CD4-positive, alpha-beta T cell treated with Interleukin-2 at 100 ng/mL for 4 hours (primary cell): ENCODE results near the gene ANXA2R.
A peak's percentile ranks its signal among the peaks of the same experiment; 100 is the strongest.
"Not testable (repeated sequence)": the region's sequence is repeated elsewhere in the genome, so short reads cannot be mapped to it uniquely, and the experiment has no call there.

Source experiments
- DNase-seq: peaks from one replicate; pipeline ENCODE4 v3.0.0-alpha.2; 2020; ENCODE audit warnings: low spot score

The ANXA2R gene, protein sequence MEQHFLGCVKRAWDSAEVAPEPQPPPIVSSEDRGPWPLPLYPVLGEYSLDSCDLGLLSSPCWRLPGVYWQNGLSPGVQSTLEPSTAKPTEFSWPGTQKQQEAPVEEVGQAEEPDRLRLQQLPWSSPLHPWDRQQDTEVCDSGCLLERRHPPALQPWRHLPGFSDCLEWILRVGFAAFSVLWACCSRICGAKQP

DNA sequence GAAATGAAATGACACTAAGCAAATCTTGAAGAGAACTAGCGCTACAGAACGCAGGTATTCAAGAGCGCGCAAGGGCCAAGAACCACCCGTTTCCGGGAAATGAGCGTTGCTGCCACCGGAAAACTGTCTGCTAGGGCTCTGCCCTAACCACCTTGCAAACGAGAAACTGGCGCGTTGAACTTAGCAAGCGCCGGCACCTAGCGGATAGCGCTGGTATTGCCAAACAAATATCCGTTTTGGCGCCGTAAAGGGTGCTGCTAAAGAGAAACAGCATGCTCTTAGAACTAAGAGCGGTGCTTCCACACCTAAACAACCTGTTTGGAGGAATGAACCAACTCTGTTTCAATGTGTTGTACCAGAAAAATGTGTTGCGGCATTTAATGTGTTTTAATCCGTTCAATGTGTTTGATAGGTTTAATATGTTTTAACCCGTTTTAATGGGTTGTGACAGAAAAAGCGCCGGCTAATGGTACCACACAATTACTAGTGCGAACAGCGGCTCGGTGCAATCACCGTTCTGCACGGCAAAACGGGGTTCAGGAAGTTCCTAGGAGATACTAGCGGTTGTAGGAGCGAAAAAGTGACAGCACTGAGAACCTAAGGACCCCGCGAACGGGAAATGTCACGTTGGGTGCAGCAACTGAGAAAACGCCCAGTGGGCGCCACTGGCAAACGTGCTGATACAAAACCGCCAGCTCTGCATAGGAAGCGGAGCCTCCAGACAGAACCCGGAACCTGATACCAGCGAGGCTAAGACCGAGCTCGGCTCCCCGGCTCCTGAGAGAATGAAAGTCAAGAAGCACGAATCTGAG is at the start of gene ANXA2R:
Gene ANXA2R (minus strand): TSS at position 33 of the 812 bp plus-strand sequence. CDS start 273 bp downstream, outside the sequence.
- peak; percentile 98 for DNase-seq

DNA sequence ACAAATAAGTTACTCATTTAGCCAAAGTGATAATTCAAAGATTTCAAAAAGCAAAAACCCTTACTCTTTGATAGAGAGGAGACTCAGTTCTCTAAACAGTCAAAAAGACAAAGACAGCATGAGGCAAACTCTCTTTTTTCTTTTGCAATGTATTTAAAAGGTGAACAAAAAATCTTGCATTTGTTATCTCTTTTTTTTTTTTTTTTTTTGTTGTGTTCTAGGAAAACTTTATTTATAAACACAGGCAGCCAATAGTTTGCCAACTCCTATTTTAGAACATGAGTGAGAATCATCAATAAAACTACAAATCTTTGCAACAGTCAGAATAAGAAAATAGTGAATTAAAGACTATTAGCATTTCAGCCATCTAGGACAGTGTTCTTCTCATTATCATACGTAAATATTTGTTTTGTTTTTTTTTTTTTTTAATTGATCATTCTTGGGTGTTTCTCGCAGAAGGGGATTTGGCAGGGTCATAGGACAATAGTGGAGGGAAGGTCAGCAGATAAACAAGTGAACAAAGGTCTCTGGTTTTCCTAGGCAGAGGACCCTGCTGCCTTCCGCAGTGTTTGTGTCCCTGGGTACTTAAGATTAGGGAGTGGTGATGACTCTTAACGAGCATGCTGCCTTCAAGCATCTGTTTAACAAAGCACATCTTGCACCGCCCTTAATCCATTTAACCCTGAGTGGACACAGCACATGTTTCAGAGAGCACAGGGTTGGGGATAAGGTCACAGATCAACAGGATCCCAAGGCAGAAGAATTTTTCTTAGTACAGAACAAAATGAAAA is 46.2 kb upstream of the ANXA2R start:
- DNase-seq: not testable (repeated sequence)

DNA sequence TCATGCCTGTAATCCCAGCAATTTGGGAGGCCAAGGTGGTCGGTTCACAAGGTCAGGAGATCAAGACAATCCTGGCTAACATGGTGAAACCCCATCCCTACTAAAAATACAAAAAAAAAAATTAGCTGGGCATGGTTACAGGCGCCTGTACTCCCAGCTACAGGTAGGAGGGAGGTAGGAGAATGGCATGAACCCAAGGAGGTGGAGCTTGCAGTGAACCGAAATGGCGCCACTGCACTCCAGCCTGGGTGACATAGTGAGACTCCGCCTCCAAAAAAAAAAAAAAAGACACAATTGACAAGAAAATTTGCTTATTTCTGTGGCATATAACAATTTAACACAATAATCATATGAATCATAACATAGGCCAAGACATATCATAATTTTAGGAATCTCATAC is 45.3 kb upstream of the ANXA2R start:
- DNase-seq: no peak

GRCh38 chr5:43084468-43084867 is 44.3 kb upstream of the ANXA2R start:
- DNase-seq: not testable (repeated sequence)

- DNase-seq: not testable (repeated sequence)
Measured at GRCh38 chr5:43081345-43081744, 41.2 kb upstream of the ANXA2R start.

GRCh38 chr5:43078956-43079355 is 38.8 kb upstream of the ANXA2R start:
- DNase-seq: no peak

GRCh38 chr5:43077446-43078191 is 37.5 kb upstream of the ANXA2R start:
- DNase-seq: not testable (repeated sequence)

DNA sequence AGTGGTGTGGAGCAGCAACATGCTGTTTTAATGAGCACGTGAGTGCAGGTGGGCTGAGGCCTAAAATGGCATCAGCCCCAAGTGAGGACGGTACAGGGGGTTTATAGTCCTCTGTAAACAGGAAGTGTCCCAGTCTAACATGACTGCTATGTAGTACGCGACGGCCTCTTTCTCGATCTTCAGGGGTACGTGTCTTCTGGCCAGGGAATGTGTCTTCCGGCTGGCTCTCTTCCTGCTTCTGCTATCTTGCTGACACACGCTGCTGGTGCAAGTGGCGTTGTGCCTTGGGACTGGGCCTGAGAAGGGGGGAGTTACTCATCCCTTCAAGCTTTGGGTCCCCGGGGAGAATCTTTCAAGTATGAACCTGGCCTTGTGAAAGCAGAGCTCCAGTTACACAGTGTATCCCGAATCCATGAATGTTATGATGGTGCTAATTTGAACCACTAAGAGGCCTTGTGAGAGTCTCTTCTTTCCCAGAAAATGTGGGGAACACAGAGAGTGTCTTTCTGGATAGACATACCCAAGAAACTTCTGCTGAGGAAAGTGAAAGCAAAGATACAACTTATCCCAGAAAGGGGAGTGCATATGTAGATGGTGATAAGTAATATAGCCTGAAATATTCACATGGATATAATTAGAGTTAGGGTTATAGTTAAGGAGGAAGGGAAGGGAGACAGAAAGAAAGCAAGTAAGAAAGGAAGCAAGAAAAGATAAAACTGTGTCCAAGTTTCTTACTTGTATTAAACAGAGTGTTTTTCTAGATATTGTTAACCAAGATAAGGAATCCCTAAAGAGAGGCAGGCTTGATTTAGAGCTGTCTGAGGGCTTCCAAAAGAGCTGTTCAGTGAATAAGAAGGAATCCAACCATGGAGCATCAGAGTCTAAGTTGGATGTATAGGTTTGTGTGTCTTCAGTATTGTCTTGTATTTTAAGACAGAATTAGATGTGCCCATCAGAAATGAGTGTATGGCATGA is 35.5 kb upstream of the ANXA2R start:
- no peak for DNase-seq

GRCh38 chr5:43074987-43075318 is 34.8 kb upstream of the ANXA2R start:
- no peak for DNase-seq

GRCh38 chr5:43073597-43074546 is 33.8 kb upstream of the ANXA2R start:
- DNase-seq: peak; percentile 81

DNA sequence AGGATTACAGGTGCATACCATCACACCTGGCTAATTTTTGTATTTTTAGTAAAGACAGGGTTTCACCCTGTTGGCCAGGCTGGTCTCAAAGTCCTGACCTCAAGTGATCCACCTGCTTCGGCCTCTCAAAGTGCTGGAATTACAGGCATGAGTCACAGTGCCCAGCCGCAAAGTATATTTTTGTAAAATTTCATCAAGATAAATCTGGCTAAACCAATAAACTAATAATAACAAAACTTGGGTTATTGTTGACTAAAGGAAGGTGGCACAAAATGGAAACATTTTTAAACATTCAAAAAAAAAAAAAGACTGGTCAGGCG is 29.2 kb upstream of the ANXA2R start:
- not testable (repeated sequence) for DNase-seq

- DNase-seq: no peak
Measured at GRCh38 chr5:43068037-43068436, 27.9 kb upstream of the ANXA2R start.

DNA sequence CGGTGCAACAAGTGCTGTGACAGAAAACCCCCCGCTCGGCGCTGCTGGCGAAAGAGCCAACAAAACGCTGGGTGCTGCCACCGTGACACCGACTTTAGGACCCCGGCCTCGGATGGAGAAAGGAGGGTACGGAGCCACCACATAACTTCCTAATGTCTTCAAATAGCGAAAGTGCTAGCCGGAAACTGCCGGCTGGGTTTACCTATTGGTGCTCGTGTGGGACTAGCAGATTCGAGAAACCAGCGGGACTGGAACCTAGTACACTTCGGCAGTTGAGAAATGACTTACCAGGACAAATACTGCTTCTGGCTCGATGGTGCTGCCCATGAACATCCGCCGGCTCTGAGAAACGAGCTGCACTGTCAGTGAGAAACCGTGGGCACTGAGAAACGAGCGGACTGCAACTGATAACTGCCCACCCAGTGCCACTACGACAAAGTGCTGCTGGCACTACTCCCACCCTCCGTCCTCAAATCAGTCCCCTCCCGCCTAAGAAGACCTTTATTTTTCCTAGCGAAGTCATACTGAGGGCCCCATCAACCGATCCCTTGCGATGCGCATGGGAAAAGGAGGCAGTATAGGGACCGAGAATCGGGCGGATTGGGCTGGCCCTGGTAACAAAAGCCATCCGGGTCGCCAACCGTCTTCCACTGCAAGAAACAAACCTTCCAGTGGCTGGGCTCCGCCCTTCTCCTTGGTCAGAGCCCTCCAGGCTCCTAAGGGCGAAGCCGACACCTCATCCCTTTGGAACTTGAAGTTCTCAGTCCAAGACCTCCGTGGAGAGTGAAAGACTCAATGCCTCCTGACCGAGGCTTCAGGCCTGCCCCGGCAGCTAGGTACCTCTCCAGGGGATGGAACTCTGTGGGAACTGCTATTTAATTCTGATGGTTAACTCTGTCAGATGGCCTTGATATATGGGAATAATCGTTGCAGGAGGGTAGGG is 27.0 kb upstream of the ANXA2R start:
- peak; percentile 94 for DNase-seq

GRCh38 chr5:43065948-43066798 is 26.1 kb upstream of the ANXA2R start:
- DNase-seq: peak; percentile 77

DNA sequence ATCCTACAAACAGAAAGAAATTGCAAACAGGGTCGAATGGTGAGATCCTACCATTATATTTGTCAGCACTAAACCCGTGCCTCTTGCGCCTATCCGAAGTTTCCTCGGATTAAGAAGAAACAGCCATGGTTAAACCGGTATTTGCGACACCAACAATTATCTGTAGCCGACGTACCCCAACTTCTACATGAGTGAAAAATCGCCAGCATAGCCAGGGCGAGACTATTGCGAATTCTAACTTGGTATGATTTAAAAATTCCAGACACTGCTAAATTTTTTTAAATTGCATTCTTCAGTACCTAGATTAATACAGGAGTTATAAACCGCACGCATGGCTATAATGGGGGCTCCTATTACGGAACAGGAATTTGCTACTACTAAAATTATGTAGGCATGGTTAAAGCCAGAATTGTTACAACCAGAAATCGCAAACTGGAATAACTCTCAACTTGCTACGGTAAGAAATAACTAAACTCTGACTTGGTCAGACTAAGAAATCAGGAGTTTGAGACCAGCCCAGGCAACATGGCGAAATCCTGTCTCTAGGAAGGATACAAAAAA is 25.3 kb upstream of the ANXA2R start:
- DNase-seq: peak; percentile 45

DNA sequence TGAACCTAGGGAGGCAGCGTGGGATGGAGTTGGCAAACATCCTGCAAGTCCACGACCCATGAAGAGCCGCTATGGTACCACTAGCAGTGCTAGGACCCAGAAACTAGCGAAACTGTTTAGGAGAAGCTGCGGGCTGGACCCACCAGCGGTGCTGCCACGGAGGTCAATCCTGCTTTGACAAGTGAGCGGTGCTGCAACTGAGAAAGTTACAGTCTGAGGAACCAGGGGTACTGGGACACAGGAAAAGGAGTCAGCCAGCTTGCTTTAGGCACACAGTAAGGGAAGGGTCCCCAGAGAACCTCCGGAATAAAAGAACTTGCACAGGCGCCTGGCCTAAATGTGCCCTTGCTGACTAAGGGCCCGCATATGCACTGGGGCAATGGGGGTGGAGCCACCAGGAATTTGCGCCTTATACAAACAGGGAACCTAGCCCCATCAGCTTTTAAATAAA is 23.6 kb upstream of the ANXA2R start:
- DNase-seq: no peak

GRCh38 chr5:43061352-43062075 is 21.4 kb upstream of the ANXA2R start:
- DNase-seq: no peak
